ENCODE results near the gene SEPTIN8.

DNA sequence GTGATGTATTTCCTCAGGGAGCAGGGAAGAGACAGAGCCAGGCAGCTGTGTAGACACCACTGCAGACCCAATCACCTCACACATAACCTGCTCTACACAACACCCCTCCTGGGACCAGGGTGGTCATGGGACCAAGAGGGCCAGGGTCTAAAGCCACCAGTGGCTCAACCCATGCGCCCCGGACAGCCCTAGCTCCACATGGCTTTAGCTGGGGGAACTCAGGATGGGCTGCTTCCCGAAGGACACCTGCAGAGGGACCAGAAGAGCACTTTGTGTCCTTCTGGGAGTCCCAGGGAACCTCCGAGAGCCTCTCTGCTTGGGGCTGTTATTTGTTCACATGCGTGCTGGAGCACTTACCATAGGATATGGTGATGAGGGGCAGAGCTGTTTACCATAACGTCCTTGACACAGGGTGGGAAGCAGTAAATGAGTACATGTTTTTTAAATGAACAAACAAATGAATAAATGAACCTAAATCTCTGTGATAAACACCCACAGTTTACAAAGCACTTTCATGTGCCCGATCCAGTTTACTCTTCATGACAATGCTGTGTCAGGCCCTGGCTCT is 12.3 kb downstream of the SEPTIN8 start:
- no peak for TF ChIP-seq POLR2A (IDR thresholded peaks at IDR 0.05; ENCODE audit: low read depth, low read length)
- no peak for TF ChIP-seq CBFB (IDR thresholded peaks at IDR 0.05; ENCODE audit: low read depth)
- TF ChIP-seq, protein P1, sequence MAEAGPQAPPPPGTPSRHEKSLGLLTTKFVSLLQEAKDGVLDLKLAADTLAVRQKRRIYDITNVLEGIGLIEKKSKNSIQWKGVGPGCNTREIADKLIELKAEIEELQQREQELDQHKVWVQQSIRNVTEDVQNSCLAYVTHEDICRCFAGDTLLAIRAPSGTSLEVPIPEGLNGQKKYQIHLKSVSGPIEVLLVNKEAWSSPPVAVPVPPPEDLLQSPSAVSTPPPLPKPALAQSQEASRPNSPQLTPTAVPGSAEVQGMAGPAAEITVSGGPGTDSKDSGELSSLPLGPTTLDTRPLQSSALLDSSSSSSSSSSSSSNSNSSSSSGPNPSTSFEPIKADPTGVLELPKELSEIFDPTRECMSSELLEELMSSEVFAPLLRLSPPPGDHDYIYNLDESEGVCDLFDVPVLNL (IDR thresholded peaks at IDR 0.05; ENCODE audit: low read depth, low read length): no peak
- TF ChIP-seq, protein P2, sequence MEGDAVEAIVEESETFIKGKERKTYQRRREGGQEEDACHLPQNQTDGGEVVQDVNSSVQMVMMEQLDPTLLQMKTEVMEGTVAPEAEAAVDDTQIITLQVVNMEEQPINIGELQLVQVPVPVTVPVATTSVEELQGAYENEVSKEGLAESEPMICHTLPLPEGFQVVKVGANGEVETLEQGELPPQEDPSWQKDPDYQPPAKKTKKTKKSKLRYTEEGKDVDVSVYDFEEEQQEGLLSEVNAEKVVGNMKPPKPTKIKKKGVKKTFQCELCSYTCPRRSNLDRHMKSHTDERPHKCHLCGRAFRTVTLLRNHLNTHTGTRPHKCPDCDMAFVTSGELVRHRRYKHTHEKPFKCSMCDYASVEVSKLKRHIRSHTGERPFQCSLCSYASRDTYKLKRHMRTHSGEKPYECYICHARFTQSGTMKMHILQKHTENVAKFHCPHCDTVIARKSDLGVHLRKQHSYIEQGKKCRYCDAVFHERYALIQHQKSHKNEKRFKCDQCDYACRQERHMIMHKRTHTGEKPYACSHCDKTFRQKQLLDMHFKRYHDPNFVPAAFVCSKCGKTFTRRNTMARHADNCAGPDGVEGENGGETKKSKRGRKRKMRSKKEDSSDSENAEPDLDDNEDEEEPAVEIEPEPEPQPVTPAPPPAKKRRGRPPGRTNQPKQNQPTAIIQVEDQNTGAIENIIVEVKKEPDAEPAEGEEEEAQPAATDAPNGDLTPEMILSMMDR (IDR thresholded peaks at IDR 0.05 in 2 of 3, conservative IDR thresholded peaks at IDR 0.05 in 1 of 3; ENCODE audit: control insufficient read depth in 2 of 3, extremely low read depth in 1 of 3, insufficient read depth in 1 of 3, low read depth in 3 of 3, low read length in 3 of 3): no peak
- TF ChIP-seq ETV6 (conservative IDR thresholded peaks at IDR 0.05 in 1 of 2, IDR thresholded peaks at IDR 0.05 in 1 of 2; ENCODE audit: borderline replicate concordance in 1 of 2, low read depth in 1 of 2): no peak
- no peak for TF ChIP-seq MXI1 (IDR thresholded peaks at IDR 0.05; ENCODE audit: low read depth, low read length)
- TF ChIP-seq EZH2 (IDR thresholded peaks at IDR 0.05; ENCODE audit: borderline replicate concordance, control insufficient read depth, low read depth, low read length): no peak

All from GM12878 (cell line).